ENCODE results near the gene RELT. TPM values are rescaled to one million over a fixed set of nuclear protein-coding genes. Genes with fewer than 3 reads are reported as not detected.

RELT gene, protein sequence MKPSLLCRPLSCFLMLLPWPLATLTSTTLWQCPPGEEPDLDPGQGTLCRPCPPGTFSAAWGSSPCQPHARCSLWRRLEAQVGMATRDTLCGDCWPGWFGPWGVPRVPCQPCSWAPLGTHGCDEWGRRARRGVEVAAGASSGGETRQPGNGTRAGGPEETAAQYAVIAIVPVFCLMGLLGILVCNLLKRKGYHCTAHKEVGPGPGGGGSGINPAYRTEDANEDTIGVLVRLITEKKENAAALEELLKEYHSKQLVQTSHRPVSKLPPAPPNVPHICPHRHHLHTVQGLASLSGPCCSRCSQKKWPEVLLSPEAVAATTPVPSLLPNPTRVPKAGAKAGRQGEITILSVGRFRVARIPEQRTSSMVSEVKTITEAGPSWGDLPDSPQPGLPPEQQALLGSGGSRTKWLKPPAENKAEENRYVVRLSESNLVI
- 4.1 and 4.4 TPM in 2 replicates for total RNA-seq

DNA sequence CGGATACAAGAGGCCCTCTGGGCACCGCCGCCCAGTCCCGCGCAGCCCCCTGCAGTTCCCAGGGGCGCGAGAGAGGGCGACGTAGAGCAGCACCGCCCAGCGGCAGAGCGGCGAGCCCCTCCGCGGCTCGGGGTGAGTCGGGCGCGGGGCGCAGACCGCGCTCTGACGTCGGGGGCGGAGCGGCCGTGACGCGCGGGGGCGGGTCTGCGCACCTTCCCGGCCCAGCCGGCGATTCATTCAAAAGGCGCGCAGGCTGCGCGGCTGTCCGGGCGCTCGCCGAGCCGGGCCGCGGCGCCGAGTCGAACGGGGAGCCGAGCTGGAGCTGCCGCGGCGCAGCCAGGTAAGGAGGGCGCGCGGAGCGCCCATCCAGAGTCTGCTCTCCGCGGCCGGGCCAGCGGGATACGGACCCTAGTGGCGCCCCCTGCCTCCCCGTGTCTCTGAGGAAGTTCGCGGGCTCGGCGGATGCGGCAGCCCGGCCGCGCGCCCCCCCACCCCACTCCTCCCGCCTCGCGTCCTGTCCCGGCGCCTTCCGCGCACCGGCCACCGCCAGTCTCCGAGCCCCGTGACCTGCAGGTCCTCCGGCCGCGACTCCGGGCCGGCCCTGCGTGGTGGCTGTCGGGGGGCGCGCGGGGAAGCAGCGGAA lies at the start of gene RELT:
RELT (plus strand) TSS at position 240 of the 643 bp plus-strand sequence. CDS start 12,738 bp downstream, outside the sequence.

Other genes starting within 250 kb of the RELT start
- gene FCHSD2, start 234.1 kb upstream of the RELT start, total RNA-seq, result 7.9 and 14.4 TPM in 2 replicates
- gene P2RY2, start 158.1 kb upstream of the RELT start, total RNA-seq, result 3.8 and 30.9 TPM in 2 replicates
- 0.64 TPM in 1 of 2 replicates, not detected in the other for gene P2RY6, start 104.1 kb upstream of the RELT start, total RNA-seq
- gene ARHGEF17, start 68.1 kb upstream of the RELT start, total RNA-seq, result 3.8 and 13.0 TPM in 2 replicates
- gene FAM168A, start 221.7 kb downstream of the RELT start, total RNA-seq, result 6.5 and 15.9 TPM in 2 replicates